GM12864 (cell line): ENCODE measurements around the gene CCDC74B.
"Not testable (repeated sequence)": the region's sequence is repeated elsewhere in the genome, so short reads cannot be mapped to it uniquely, and the experiment has no call there.

Experiments
- DNase-seq: peaks from one replicate; pipeline ENCODE4 v3.0.0-alpha.2; 2011; ENCODE audit warnings: low read depth
- H3K4me3 ChIP-seq: 2 replicates; pipeline ENCODE4 v1.5.1; 2011; ENCODE audit warnings: mild to moderate bottlenecking, low read depth, low read length, control low read depth
- TF ChIP-seq, protein P1 (sequence below): IDR thresholded peaks from 2 replicates; pipeline ENCODE4 v1.5.1; 2011; ENCODE audit warnings: low read depth, mild to moderate bottlenecking, moderate library complexity, low read length, control low read depth, inconsistent platforms; ENCODE audit errors: missing control alignments

CCDC74B gene

DNA sequence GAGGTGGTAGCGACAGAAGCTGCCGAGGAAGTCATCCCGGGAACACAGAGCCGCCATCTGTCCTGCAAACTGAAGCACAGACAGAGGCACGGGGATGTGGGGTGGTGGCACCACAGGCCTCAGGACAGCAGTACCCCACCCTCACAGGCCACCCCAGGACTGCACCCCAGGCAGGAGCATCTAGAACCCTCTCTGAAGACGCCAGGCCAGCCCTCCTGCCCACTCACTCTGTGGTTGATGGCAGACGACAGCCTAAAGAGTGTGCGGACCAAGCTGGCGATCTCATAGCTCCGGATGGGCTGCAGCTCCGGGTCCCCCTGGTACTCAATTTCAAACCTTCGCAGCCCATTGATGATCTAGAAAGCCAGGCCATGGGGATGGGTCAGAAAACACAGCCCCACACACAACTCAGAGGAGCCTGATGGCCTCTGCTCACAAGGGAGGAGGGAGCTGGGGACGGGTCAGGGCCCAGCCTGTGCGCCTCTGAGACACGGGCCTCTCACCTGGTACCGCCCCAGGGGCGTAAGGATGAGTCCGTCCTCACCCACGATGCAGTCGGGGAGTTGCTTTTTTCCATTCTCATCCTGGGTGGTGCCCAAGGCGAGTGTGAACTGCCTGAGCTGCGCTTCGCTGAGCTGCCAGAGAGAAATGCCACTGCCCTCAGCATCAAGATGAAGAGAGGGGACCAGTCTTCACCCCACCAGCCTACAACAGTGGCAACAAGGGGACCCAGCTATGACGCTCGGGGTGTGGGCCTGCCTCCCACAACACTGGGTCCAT is 8.1 kb upstream of the CCDC74B start:
- TF ChIP-seq, protein P1, sequence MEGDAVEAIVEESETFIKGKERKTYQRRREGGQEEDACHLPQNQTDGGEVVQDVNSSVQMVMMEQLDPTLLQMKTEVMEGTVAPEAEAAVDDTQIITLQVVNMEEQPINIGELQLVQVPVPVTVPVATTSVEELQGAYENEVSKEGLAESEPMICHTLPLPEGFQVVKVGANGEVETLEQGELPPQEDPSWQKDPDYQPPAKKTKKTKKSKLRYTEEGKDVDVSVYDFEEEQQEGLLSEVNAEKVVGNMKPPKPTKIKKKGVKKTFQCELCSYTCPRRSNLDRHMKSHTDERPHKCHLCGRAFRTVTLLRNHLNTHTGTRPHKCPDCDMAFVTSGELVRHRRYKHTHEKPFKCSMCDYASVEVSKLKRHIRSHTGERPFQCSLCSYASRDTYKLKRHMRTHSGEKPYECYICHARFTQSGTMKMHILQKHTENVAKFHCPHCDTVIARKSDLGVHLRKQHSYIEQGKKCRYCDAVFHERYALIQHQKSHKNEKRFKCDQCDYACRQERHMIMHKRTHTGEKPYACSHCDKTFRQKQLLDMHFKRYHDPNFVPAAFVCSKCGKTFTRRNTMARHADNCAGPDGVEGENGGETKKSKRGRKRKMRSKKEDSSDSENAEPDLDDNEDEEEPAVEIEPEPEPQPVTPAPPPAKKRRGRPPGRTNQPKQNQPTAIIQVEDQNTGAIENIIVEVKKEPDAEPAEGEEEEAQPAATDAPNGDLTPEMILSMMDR: no peak
- no peak for DNase-seq
- no peak overlapping the region for H3K4me3 ChIP-seq

DNA sequence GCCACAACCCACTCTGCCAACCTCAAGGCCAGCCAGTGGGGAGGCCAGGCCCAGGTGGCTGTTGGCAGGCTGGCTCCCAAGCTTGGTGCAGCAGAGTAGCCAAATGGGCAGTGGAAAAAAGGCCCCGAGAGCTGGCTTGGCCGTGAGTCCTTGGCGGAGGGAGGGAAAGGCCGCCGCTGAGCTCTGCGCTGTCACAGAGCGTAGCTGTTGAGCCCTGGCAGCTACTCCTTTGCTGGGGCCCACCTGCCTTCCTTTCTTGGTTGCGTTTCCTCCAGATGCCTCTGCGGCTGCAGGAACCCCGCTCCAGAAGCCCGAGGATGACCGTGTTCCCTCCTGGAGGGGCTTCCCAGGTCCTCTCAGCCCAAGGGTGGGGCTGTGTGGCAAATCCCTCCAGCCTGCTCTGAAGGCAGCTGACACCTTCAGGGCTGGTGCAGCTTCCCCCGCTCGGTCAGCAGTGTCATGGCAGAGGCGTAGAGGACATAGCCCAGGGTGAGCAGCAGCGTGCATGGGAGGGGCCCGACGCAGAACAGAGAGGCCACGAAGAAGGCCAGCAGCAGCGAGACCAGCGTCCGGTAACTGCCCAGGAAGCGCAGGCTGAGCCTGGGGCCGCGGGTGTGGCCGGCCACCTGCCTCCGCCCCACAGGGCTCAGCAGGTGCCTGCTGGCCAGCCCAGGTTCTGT is 7.4 kb upstream of the CCDC74B start:
- not testable (repeated sequence) for H3K4me3 ChIP-seq, DNase-seq

DNA sequence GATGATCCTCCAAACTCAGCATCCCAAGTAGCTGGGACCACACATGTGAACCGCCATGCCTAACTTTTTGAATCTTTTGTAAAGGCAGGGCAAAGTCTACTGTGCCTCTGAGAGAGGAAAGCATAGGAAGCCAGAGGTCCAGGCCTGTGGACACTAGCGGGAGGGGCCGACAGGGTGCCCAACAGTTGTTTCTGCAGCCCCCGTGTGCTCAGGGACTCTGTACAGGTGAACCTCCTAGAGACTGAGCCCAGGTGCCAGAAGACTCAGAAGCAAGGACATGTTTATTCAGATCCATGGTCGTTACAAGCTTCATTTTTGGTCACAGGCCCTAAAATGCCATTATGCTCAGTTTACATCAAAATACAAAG is 6.2 kb upstream of the CCDC74B start:
- DNase-seq, H3K4me3 ChIP-seq: not testable (repeated sequence)

DNA sequence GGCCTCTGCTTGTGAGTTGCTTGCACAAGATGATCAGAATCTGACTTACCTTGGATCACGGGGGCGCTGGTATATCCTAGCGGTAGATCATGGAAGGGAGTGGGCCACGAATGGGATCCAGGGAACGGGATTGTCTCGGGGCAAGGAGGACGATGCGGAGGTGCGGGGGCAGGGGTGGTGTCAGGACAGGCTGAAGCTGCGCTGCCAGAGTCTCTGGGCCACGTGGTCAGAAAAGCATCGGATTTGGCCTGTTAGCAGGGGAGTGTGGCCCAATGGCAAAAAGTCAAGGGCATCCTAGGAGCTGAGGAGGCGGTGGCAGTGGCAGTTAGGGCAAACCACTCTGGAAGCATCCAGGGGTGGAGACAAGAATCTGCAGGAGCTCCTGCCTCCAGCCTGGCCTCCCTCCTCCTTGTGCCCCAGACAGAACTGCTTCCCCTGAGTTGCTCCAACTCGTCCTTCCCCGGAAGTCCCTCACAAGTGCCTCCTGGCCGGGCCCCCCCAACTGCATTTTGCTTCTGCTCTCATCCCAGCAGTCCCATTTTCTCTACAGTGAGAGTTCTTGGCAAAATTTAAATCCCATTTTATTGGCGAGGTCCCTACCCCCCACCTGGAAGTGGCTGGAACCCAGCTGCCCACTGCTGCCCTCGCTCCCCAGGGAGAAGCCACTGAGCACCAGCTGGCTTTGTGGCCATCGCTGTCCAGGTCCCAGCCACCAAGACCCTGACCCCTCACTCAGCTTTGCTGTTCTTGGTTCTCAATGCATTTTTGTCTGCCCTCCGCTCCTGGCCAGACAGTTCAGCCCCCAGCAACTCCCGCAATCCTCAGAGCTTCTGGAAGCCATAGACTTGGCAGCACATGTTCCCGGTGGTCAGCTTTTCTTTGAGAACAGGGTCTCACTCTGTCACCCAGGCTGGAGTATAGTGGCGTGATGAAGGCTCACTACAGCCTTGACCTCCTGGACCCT is 5.6 kb upstream of the CCDC74B start:
- H3K4me3 ChIP-seq: no peak overlapping the region
- DNase-seq: no peak
- TF ChIP-seq, protein P1: no peak

DNA sequence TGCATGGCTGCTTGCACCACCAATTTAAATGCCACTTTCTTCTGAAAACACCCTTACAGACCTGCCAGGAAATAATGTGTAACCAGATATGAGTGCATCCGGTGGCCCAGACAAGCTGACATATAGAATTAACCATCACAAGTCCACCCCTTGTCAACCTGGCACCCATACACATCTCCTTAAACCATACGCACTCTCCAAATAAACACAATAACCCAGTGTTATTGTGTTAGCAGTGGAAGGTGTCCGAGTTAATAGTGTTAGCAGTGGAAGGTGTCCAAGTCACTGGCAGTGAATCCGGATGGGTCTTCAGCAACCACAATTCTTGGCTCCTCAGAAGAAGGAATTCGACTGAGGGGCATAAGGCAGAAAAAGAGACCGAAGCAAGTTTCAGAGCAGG is 3.6 kb upstream of the CCDC74B start:
- DNase-seq, H3K4me3 ChIP-seq: not testable (repeated sequence)

DNA sequence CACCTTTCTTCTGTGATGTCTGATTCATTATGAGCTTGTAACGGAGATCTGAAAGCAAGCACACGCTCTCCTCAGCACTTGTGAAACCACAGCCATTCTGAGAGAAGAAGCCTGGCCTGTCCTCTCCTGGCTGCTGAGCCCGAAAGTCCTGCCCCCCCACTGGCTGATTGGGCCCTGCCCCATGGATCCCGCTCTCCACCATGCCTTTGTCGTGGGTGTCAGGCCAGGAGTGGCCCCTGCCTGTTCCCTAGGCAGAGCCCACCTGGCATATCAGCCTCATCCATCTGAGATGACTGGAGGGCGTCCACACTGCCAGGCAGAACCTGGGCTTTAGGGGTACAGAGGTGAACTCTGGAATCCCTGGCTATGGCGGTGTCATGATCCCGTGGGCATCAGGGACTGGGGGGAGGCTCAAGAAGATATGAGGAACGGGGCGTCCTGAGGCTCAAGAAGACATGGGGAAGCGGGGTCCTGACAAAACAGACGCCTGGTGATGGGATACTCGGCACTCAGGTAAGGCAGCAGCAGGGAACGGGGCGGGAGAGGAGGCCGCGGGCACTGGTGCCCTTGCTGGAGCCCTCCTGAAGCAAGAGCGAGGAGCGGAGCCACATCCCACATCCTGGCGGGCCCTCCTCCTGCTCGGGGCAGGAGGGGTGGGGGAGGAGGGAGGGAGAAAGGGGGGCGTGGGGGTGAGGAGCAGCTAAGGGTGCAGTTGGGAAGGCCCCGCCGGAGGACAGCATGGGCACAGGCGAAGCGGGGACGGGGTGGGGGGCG is 1.5 kb downstream of the CCDC74B start:
- DNase-seq, H3K4me3 ChIP-seq: not testable (repeated sequence)

DNA sequence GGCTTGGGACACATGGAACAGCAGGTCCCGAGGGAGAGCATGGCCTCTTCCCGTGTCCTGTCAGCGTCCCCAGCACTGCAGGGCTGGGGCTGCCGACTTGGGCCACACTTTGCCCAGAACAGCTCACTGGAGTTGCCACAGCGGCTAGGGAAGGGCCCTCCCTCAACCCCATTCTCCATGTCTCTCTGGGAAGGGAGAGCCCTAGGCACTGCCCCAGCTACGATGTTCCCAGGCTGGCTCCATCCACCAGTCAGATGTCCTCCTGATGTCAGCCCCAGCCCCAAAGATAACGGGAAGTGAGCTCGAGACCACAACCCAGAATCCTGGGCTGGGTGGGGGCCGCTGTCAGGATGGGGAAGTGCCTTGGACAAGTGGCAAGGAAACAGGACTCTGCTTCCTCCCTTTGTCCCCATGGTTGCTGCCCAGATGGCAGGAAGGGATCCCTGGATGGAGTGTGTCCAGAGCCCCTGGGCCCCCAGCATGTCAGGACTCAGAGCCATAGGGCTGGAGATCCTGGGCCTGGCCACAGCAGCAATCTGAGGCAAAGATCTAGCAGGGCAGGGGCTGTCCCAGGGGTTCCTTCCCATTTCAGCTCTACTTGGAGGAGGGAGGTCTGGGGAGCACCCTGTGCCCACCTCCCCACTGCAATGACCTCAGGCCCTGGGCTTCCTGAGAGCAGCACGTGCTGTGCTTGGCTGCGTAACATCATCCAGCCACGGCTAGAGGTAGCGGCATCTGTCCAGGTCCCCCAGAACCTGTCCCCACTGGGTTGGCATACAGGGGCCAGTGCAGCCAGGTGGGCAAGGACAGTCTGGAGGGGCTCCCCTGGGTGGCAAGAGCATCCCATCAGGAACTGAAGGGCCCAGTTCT is 2.3 kb downstream of the CCDC74B start:
- H3K4me3 ChIP-seq: peak overlapping the region; percentile 35
- not testable (repeated sequence) for DNase-seq

DNA sequence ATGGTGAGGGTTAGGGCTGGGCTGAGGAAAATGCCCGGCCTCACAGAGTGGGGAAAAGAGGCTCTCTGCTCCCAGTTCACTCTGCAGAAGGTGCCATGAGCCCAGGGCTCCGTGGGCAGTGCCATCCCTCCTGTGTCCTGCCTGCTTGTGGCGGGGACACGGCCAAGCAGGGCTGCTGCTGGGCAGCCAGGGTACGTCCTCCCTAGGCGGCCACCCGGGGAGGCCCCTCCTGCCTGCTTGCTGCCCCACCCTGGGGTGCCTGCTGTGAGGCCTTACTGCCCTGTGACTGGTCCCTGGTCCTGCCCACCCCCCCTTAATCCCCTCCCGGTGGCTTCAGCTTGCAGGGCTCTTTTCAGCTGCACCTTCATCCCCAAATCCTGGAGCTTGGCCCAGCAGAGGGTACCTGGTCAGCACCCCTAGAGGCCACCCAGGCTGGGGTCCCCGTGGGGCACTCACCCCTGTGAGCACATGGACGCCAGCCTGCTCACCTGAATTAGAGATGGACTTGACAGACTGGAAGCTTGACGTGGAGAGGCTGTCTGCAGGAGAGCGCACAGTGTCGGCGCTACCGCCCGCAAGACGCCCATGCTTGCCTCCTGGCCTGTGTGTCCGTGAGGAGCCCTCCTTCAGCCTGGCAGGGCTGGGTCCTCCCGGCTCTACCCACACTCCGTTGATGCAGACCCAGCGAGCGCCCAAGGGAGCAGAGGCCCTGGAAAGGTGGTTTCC is 3.1 kb downstream of the CCDC74B start:
- peak overlapping the region; percentile 35 for H3K4me3 ChIP-seq
- DNase-seq: not testable (repeated sequence)

DNA sequence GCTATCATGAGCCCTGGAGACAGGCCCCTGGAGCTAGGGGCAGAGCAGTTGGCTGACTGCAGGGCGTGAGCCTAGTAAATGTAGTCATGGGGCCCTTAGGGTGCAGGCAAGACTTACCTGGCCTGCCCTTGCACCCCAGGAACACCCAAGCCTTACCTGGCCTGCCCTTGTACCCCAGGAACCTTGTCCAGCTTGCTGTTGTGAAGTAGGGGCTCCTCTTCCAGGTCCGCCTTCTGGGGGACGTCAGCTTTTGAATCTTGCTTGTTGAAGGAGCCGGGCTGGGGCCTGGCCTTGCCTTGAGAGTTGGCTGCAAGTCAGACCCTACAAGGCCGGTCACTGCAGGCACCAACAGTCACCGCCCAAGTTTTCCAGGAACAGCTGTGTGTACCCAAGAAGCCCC is 3.9 kb downstream of the CCDC74B start:
- H3K4me3 ChIP-seq, DNase-seq: not testable (repeated sequence)

DNA sequence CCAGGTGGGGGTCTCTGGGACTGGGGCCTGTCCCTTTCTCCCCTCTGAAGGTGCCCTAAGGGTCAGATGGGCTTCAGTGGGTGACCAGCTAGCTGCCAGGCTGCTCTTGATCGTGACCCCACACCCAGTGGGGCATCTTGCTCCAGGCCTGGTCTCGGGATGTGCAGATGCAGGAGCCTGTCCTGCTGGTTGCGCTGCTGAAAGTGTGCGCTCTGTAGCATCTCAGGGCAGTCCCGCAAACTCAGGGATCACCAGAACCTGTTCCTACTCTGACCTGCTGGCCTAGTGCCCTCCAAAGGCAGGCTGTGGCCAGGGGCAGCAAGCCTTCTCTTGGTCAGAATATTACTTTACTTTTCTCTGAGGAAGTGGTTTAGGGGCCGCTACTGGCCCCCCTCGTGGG is 4.4 kb downstream of the CCDC74B start:
- DNase-seq, H3K4me3 ChIP-seq: not testable (repeated sequence)

DNA sequence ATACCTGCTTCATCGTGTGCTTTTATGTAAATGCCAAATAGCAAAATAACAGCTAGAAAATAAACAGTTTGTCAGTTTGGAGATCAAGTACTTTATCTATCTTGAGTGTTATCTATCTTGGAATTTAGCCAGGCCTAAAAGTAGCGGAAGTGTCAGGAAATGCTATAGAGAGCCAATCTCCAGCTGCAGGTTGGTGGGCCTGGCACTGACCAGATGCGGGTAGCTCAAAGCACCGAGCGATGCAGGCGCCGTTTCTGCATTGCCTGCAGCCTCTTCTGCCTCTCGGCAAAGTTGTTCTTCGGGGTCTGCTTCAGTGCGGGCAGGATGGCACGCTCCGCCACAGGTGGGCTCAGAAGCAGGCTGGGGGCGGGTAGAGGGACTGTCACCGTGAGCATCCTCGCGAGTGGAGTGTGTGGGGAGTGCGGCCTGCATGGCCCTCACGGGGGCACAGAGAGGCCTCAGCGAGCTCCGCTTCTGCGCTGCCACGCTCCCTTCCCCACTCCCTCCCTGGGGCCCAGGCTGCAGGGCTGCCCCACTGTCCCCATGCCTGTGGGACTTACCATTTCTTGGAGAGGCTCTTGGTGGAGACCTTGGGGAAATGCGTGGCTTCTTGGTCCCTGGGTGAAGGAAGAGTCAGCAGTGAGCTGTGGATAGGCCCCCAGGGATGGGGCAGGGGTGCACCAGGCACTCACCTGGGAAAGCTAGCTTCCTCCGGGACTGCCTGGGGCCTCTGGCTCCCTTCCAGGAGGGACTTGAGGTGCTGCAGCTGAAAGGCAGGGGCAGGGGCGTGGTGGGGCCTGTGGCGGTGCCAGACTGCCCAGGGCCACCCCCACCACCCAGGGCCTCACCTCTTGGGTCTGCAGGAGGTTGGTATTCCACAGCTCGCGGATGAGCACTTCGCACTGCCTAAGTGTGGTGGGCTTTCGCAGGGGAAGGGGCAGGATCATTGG is 5.3 kb downstream of the CCDC74B start:
- H3K4me3 ChIP-seq, DNase-seq: not testable (repeated sequence)

DNA sequence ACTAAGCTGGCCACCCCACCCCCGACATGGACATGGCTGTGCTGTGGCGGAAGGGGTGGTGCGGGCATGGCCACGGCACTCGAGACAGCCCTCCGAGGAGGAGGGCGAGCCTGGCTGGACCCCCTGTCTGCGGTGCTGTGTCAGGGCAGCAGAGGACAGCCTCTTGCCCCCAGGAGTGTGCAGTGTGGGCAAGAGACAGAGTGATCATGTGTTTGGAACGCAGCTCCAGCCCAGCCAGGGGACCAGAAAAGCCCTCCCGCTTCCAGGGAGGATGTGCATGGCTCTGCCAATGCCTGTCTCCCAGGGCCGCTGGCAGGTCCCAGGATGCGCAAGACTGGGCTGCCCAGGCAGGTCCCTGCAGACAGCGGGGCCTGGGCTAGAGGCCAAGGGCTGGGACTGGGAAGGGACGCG is 6.1 kb downstream of the CCDC74B start:
- H3K4me3 ChIP-seq, DNase-seq: not testable (repeated sequence)

DNA sequence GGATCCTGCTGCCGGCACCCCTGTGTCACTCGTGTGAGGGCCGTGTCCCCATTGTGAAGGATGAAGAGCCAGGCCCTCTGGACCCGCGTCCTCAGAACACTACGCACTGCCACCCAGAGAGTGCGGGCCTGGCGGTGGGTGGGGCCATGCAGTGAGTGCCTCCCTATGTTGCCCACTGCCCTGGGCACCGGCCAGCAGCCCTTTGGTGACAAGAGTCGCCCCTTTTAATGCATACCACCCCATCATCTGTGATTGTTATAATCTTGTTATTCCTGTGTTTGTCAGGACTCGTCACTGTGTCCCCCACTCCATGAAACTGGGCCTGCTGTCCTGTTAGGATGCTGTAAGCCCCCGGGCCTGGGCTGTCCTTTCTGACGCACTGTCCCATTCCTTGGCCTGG is 6.6 kb downstream of the CCDC74B start:
- not testable (repeated sequence) for H3K4me3 ChIP-seq, DNase-seq
